Measurements from ENCODE around the gene CAMSAP2. TPM values are rescaled to one million over a fixed set of nuclear protein-coding genes. Genes with fewer than 3 reads are reported as not detected.

CAMSAP2 gene
- total RNA-seq, 4 donors from 2014 or later: 4.9 to 21.5 (median 8.1) TPM

- no peak for TF ChIP-seq POLR2A (IDR thresholded peaks at IDR 0.05)
- Histone ChIP-seq H3K27me3 (no peaks in the 10 kb centered on the region), H3K9me3 (no peaks in the 10 kb centered on the region), H3K4me3 (no peak overlapping the region), H3K36me3 (no peaks in the 10 kb centered on the region), H3K27ac (no peak overlapping the region), H3K4me1 (no peaks in the 10 kb centered on the region)
- DNase-seq: no peak
Measured at GRCh38 chr1:200710166-200710565, 28.5 kb upstream of the CAMSAP2 start.

- Histone ChIP-seq H3K4me3 (no peak overlapping the region), H3K36me3 (no peaks in the 10 kb centered on the region), H3K27ac (no peak overlapping the region), H3K27me3 (no peaks in the 10 kb centered on the region), H3K9me3 (no peaks in the 10 kb centered on the region), H3K4me1 (no peaks in the 10 kb centered on the region)
- DNase-seq: no peak
- TF ChIP-seq POLR2A (IDR thresholded peaks at IDR 0.05): no peak
- no peak for TF ChIP-seq CTCF (IDR thresholded peaks at IDR 0.05)
Measured at GRCh38 chr1:200714504-200715187, 24.0 kb upstream of the CAMSAP2 start.

- DNase-seq: no peak
- no peak overlapping the region for H3K27ac ChIP-seq
- H3K9me3 ChIP-seq: no peaks in the 10 kb centered on the region
- H3K27me3 ChIP-seq: no peaks in the 10 kb centered on the region
- no peak overlapping the region for H3K4me3 ChIP-seq
- H3K36me3 ChIP-seq: no peaks in the 10 kb centered on the region
- no peak for TF ChIP-seq POLR2A (IDR thresholded peaks at IDR 0.05)
- no peak for TF ChIP-seq CTCF (IDR thresholded peaks at IDR 0.05)
- H3K4me1 ChIP-seq: no peaks in the 10 kb centered on the region
Measured at GRCh38 chr1:200720199-200720598, 18.5 kb upstream of the CAMSAP2 start.

- no peak overlapping the region for H3K27ac ChIP-seq
- TF ChIP-seq POLR2A (IDR thresholded peaks at IDR 0.05) (no peak), CTCF (IDR thresholded peaks at IDR 0.05) (no peak)
- H3K36me3 ChIP-seq: no peaks in the 10 kb centered on the region
- H3K9me3 ChIP-seq: no peaks in the 10 kb centered on the region
- H3K27me3 ChIP-seq: no peaks in the 10 kb centered on the region
- no peaks in the 10 kb centered on the region for H3K4me1 ChIP-seq
- DNase-seq: no peak
- H3K4me3 ChIP-seq: no peak overlapping the region
Measured at GRCh38 chr1:200724064-200724463, 14.6 kb upstream of the CAMSAP2 start.

GRCh38 chr1:200727257-200727656 is 11.4 kb upstream of the CAMSAP2 start:
- no peak for TF ChIP-seq POLR2A (IDR thresholded peaks at IDR 0.05)
- TF ChIP-seq CTCF (IDR thresholded peaks at IDR 0.05): no peak
- Histone ChIP-seq H3K9me3 (no peaks in the 10 kb centered on the region), H3K36me3 (no peaks in the 10 kb centered on the region), H3K4me1 (no peaks in the 10 kb centered on the region), H3K4me3 (no peak overlapping the region), H3K27me3 (no peaks in the 10 kb centered on the region), H3K27ac (no peak overlapping the region)
- no peak for DNase-seq

- DNase-seq: no peak
- Histone ChIP-seq H3K27ac (no peak overlapping the region), H3K4me3 (no peak overlapping the region), H3K27me3 (no peaks in the 10 kb centered on the region), H3K4me1 (no peaks in the 10 kb centered on the region), H3K9me3 (no peaks in the 10 kb centered on the region), H3K36me3 (no peaks in the 10 kb centered on the region)
- TF ChIP-seq POLR2A (IDR thresholded peaks at IDR 0.05): no peak
- no peak for TF ChIP-seq CTCF (IDR thresholded peaks at IDR 0.05)
Measured at GRCh38 chr1:200729863-200730262, 8.8 kb upstream of the CAMSAP2 start.
